ENCODE data around the gene FLRT2. TPM values are rescaled to one million over a fixed set of nuclear protein-coding genes. Genes with fewer than 3 reads are reported as not detected.

Gene FLRT2
- total RNA-seq, 1 experiment from 2014 or later = 0.43 TPM

- Mint-ChIP-seq H3K4me3 (ENCODE audit: unreplicated experiment) (no peak overlapping the region), H3K4me1 (ENCODE audit: low read depth, unreplicated experiment) (no peaks in the 10 kb centered on the region), H3K27me3 (ENCODE audit: insufficient read depth, unreplicated experiment) (no peaks in the 10 kb centered on the region), H3K9me3 (ENCODE audit: unreplicated experiment) (peaks cover 10% of the 10 kb centered on the region), H3K36me3 (ENCODE audit: insufficient read depth, unreplicated experiment) (no peaks in the 10 kb centered on the region), H3K27ac (ENCODE audit: unreplicated experiment) (no peak overlapping the region)
- no peak for TF ChIP-seq CTCF (IDR thresholded peaks at IDR 0.05; ENCODE audit: insufficient read depth in 1 of 2, low read depth in 1 of 2, low read length in 1 of 2, severe bottlenecking in 1 of 2, unreplicated experiment in 1 of 2)
- Histone ChIP-seq H3K27me3 (replicated peaks; ENCODE audit: control insufficient read depth, insufficient read depth, low read length) (no peaks in the 10 kb centered on the region), H3K36me3 (ENCODE audit: control insufficient read depth, insufficient read depth, low read length) (no peaks in the 10 kb centered on the region), H3K4me1 (peaks cover 7% of the 10 kb centered on the region; the same call in 1 of the 2 replicates), H3K4me3 (ENCODE audit: low read depth, low read length) (no peak overlapping the region), H3K9me3 (0 out of 2 replicates have a peak, but pooled peaks cover 3% of the 10 kb centered on the region)
- intact Hi-C loops (cut with micrococcal nuclease; ENCODE audit: unreplicated experiment) = no loop called here
- ChIA-PET CTCF (no interaction called here), POLR2A (no interaction called here)
- DNase-seq = no peak
- no TSS peak for BruUV-seq (replicated peaks)
These were observed 64.3 kb downstream of the FLRT2 start for GRCh38 chr14:85594217-85594616.

GRCh38 chr14:85595981-85596380 is 66.0 kb downstream of the FLRT2 start:
- Mint-ChIP-seq H3K27me3 (ENCODE audit: insufficient read depth, unreplicated experiment) (no peaks in the 10 kb centered on the region), H3K36me3 (ENCODE audit: insufficient read depth, unreplicated experiment) (no peaks in the 10 kb centered on the region), H3K4me1 (ENCODE audit: low read depth, unreplicated experiment) (no peaks in the 10 kb centered on the region), H3K9me3 (ENCODE audit: unreplicated experiment) (peaks cover 16% of the 10 kb centered on the region), H3K27ac (ENCODE audit: unreplicated experiment) (no peak overlapping the region), H3K4me3 (ENCODE audit: unreplicated experiment) (no peak overlapping the region)
- POLR2A ChIA-PET = no interaction called here
- BruUV-seq (replicated peaks) = no TSS peak
- TF ChIP-seq CTCF (IDR thresholded peaks at IDR 0.05; ENCODE audit: insufficient read depth in 1 of 2, low read depth in 1 of 2, low read length in 1 of 2, severe bottlenecking in 1 of 2, unreplicated experiment in 1 of 2) = no peak
- Histone ChIP-seq H3K9me3 (no peaks in the 10 kb centered on the region), H3K4me1 (peaks cover 3% of the 10 kb centered on the region; the same call in 1 of the 2 replicates), H3K36me3 (ENCODE audit: control insufficient read depth, insufficient read depth, low read length) (no peaks in the 10 kb centered on the region), H3K4me3 (ENCODE audit: low read depth, low read length) (no peak overlapping the region), H3K27me3 (replicated peaks; ENCODE audit: control insufficient read depth, insufficient read depth, low read length) (no peaks in the 10 kb centered on the region)
- no peak for DNase-seq
- CTCF ChIA-PET = no interaction called here
- intact Hi-C loops (cut with micrococcal nuclease; ENCODE audit: unreplicated experiment) = no loop called here

- POLR2A ChIA-PET = no interaction called here
- no peaks in the 10 kb centered on the region for H3K27me3 ChIP-seq (replicated peaks; ENCODE audit: control insufficient read depth, insufficient read depth, low read length)
- Mint-ChIP-seq H3K4me1 (ENCODE audit: low read depth, unreplicated experiment) (no peaks in the 10 kb centered on the region), H3K9me3 (ENCODE audit: unreplicated experiment) (peaks cover 19% of the 10 kb centered on the region), H3K4me3 (ENCODE audit: unreplicated experiment) (no peak overlapping the region), H3K27me3 (ENCODE audit: insufficient read depth, unreplicated experiment) (no peaks in the 10 kb centered on the region), H3K36me3 (ENCODE audit: insufficient read depth, unreplicated experiment) (no peaks in the 10 kb centered on the region), H3K27ac (ENCODE audit: unreplicated experiment) (no peak overlapping the region)
- no peaks in the 10 kb centered on the region; the same call in 1 of the 2 replicates for H3K4me1 ChIP-seq
- H3K36me3 ChIP-seq (ENCODE audit: control insufficient read depth, insufficient read depth, low read length) = no peaks in the 10 kb centered on the region
- no peak for DNase-seq
- no peak overlapping the region for H3K4me3 ChIP-seq (ENCODE audit: low read depth, low read length)
- no peaks in the 10 kb centered on the region for H3K9me3 ChIP-seq
- TF ChIP-seq CTCF (IDR thresholded peaks at IDR 0.05; ENCODE audit: insufficient read depth in 1 of 2, low read depth in 1 of 2, low read length in 1 of 2, severe bottlenecking in 1 of 2, unreplicated experiment in 1 of 2) = no peak
- CTCF ChIA-PET = no interaction called here
- BruUV-seq (replicated peaks) = no TSS peak
- intact Hi-C loops (cut with micrococcal nuclease; ENCODE audit: unreplicated experiment) = no loop called here
These were observed 66.6 kb downstream of the FLRT2 start for GRCh38 chr14:85596562-85596961.

All from Caco-2 (cell line).